Camera-type eye (tissue), 1 donor: ENCODE measurements around the gene CLSTN1. TPM values are rescaled to one million over a fixed set of nuclear protein-coding genes. Genes with fewer than 3 reads are reported as not detected.

Experiments used
- total RNA-seq: library from RNA; depleted of rRNA; stranded (reverse); fragments of >200 nt; gene quantifications from one replicate; pipeline ENCODE4 v1.2.3, GENCODE V29; 2014

The CLSTN1 gene
- 227 TPM for total RNA-seq

GRCh38 chr1:9823943-9824701 lies at the start of gene CLSTN1:
CLSTN1 (minus strand) TSS chr1:9823965; CDS start chr1:9823733, 232 bp downstream.

Other genes starting within 250 kb of the CLSTN1 start
- gene TMEM201, start 235.1 kb downstream of the CLSTN1 start, total RNA-seq = 28.5 TPM
- 10.3 TPM for gene PIK3CD, start 172.2 kb downstream of the CLSTN1 start, total RNA-seq
- gene CTNNBIP1, start 86.3 kb upstream of the CLSTN1 start, total RNA-seq = 46.5 TPM
- 66.9 TPM for gene LZIC, start 119.4 kb upstream of the CLSTN1 start, total RNA-seq
- gene NMNAT1, start 119.5 kb upstream of the CLSTN1 start, total RNA-seq = 10.8 TPM
- gene RBP7, start 173.3 kb upstream of the CLSTN1 start, total RNA-seq = 2.6 TPM
- gene UBE4B, start 209.0 kb upstream of the CLSTN1 start, total RNA-seq = 71.1 TPM